Right lung (tissue), 5 donors: ENCODE results near the gene ADCY3. TPM values are rescaled to one million over a fixed set of nuclear protein-coding genes. Genes with fewer than 3 reads are reported as not detected.

Source experiments
- DNase-seq, 2 donors: peaks; one replicate each; pipeline ENCODE4 v3.0.0-alpha.2; 2013
- polyA plus RNA-seq, 5 donors: library from polyadenylated mRNA; unstranded; fragments of 120-200 nt; gene quantifications; one replicate each; pipeline versions ENCODE4 v1.2.1 to v1.2.3, GENCODE V29; 2013; ENCODE audit warnings: inconsistent platforms in 1 of 5, low replicate concordance in 1 of 5; ENCODE audit not compliant: insufficient read length in 5 of 5, insufficient read depth in 1 of 5

ADCY3 gene
- polyA plus RNA-seq, 5 donors = 33.5 to 37.9 (median 35.4) TPM

DNA sequence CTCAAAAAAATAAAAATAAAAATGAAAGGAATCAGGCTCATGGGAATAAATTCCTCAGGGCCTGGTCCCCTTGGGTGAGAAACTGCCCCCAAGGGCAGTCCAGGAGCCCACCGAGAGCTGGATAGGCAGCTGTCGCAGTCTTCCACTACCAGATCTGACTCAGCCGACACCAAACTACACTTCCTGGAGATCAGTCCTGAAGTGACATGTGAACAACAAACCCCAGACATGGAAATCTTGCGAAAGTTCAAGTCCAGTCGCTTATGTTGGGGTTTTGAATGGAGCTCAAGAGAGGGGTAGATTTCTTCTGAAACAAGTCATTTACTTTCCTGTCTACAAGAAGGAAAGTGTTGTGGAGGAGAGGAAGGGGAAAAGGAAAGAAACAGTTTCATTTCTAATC, 12.9 kb downstream of the ADCY3 start:
- no peak for DNase-seq

DNA sequence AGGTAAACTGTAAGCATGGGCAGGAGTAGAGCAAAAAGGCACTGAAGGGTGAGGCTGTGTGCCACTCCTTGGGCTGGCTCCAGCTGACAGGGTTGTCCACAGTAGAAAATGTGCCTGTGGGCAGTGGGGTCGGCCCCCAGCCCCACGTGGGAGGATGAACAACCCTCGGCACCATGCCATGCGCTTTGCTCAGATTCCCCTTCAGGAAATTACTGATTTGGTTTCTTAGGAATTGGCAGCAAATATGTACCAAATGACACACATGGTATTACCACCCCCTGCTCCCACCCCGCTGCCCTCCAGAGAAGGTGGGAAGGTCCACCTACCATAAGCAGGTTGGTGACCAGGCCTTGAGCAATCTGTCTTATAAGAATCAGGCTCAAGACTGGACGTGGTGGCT, 13.6 kb downstream of the ADCY3 start:
- DNase-seq = no peak

DNA sequence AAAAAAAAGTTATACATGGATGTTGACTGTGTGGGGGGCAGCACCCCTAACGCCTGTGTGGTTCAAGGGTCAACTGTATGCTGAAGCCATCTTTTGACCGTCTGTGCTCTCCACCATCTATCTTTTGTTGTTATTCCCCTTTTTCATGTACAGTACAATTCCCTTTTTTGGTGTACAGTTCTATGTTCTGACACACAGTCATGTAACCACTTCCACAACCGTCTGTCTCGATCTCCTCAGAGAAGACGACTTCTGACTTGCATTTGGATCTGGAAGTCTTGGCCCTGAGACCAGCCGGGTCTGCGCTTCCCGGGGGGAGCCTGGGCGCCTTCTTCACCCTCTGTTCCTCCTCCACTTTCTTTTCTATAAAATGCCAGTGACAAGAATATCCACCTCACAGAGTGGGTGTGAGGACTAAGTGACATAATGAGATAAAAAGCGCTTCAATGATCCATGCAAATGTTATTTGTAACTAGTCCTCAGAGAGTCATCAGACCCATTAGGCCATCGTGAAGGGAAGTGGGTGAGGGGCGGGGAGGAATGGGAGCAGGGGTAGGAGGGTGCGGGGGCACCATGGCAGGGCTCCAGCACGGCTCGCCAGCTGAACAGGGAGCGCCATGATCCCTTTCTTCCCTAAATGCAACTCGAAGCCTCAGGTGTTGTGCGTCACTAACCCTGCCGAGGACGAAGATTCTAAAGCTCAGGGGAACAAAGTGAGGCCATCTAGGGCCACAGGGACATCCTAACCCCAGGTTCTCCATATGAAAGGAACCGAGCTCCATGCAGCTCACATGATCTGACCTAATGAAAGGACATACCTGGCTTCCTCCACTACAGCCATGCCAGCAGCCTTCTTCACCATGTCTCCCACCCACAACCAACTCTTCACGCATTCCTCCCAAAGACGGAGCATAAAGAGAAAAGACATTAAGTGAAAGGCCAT, 16.6 kb downstream of the ADCY3 start:
- DNase-seq = no peak

DNA sequence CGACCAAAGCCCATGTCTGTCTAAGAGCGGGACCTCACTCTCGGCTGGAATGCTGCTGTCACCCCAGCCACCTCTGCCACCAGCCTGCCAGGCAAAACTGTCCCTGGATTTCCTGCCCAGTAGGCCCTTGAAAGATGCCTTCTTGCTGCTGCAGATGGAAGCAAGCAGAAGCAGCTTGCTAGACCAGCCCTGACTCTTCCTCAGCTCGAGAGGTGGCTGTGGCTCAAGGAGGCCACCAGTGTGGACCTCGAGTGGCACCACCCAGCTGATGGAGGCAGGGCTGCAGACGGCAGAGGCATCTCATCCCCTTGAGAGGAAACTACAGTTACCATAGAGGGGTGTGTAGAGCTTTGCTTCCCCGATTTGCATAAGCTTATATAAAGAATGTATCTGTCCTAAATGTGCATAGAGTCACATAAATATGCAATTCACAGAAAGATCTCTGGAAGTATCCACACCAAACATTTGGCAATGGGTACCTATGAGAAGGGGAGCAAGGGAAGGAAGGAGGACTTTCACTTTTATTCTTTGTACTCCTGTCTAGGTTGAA, 20.6 kb downstream of the ADCY3 start:
- DNase-seq = no peak

DNA sequence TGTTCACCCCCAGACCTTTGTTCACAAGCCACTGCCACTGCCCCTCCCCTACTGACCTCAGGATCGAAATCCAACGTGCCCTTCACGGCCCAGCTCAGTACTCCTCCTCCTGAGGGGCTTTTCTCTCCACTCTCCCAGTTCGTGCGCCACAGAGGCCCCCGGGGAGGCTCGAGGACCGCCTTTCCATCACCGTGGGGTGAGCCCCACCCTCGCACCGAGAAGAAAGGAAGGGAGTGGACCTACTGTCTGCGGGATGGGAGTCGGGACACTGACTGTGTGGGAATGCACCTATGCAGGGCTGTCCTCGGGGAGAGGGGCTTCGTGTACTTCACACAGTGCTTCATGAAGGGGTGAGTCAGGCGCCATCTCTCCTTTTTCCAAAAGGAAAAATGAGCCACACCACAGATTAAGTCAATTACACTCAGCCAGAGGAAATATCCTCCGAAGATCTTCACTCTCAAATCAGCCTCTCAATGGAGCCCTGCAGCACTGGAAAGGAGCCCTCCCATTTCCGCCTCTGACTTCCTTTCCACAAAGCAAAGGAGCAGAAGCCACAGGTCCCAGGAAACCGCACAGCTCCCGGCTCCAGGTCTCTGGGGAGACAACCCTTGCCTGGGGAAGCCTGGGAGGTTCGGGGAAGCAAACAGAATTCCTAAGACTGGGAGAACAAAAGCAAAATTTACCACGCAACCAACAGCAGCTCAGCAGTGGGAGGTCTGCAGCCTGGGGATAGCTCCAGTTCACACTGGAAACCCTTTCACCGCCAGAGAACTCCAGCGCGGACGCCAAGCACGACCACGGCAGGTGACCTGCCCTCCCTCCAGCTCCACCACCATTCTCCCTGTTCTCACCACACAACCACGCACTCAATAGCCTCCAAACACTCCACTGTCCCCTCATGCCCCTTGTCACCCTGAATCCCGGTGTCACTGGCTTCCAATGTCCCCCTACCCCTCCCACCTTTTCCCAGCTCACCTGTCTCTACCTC, 21.6 kb downstream of the ADCY3 start:
- no peak for DNase-seq

DNA sequence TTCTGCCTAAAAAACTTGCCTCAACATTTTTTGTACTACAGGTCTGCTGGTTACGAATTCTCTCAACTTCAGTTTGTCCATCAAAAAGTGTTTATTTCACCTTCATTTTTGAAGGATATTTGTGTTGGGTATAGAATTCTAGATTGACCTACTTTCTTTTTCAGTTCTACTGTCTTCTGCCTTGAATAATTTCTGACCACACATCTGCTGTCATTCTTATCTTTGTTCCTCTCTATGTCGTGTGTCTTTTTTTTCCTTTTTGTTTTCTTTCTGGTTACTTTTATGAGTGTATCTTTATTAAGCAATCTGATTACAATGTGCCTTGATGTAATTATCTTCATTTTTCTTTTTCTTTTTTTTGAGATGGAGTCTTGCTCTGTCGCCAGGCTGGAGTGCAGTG, 25.3 kb downstream of the ADCY3 start:
- DNase-seq = no peak

DNA sequence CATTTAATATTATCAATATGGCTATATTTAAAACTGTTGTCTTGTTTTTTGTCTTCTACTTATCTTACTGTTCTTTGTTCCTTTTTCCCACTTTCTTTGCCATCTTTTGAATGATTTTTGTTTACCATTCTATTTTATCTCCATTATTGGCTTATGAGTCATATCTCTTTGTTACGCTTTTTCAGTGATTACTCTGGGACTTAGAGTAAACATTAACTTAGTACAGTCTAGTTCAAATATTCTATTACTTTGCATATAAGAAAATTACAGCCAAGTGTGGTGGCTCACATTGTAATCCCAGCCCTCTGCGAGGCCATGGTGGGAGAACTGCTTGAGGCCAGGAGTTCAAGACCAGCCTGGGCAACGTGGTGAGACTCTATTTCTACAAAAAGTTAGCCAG, 26.1 kb downstream of the ADCY3 start:
- no peak for DNase-seq

DNA sequence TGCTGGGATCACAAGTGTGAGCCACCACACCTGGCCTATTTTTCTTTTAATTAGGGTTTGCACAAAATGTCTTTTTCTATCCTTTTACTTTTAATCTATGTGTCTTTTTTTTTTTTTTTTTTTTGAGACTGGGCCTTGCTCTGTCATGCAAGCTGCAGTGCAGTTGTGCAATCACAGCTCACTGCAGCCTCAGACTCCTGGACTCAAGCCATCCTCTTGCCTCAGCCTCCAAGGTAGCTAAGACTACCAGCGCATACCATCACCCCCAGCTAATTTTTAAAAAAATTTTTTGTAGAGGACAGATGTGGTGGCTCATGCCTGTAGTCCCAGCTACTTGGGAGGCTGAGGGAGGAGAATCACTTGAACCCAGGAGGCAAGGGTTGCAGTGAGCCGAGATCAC, 27.1 kb downstream of the ADCY3 start:
- no peak for DNase-seq

DNA sequence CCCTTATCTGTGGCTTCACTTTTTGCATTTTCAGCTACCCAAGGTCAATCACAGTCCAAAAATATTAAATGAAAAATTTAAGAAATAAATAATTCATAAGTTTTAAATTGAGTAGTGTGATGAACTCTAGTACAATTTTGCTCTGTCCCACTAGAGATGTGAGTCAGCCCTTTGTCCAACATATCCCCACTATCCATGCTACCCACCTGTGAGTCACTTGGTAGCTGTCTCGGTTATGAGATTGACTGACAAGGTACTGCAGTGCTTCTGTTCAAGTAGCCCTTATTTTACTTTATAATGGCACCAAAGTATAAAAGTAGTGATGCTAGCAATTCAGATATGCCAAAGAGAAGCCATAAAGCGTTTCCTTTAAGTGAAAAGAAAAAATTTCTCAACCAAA, 28.8 kb downstream of the ADCY3 start:
- DNase-seq = no peak

DNA sequence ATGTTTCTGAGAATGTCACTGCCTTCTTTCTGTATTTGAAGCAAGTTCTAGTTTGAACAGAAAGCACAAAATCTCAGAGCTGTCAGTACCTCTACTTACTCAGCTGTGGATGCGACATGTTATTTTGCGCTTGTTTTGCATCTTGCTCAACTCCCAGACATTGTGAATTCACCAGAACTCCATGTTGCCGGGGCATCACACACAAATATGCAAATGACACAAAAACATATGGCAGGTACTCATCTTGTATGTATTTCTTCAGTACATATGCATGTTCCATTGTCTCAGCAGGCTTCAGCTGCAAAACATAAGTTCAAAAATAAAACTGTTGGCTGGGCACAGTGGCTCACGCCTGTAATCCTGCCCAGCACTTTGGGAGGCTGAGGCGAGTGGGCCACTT, 30.8 kb downstream of the ADCY3 start:
- no peak for DNase-seq

DNA sequence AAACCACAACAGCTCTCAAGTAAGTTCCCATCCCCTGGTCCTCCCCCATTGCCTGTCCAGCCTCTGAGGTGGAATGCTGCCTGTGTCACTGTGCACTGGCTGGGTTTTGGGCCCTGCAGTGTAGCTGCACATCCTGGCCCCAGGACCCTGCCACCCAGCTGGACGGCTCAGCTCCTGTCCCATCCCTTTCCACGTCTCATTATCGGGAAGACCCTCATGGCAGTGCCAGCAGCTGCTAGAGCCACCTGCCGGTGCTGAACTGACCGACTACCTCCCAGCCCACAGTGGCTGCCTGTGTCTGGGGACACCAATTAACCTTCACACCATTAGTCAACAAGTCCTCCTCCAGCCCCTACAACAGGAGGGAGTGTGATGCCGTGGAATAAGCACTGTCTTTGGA, 31.9 kb downstream of the ADCY3 start:
- no peak for DNase-seq

DNA sequence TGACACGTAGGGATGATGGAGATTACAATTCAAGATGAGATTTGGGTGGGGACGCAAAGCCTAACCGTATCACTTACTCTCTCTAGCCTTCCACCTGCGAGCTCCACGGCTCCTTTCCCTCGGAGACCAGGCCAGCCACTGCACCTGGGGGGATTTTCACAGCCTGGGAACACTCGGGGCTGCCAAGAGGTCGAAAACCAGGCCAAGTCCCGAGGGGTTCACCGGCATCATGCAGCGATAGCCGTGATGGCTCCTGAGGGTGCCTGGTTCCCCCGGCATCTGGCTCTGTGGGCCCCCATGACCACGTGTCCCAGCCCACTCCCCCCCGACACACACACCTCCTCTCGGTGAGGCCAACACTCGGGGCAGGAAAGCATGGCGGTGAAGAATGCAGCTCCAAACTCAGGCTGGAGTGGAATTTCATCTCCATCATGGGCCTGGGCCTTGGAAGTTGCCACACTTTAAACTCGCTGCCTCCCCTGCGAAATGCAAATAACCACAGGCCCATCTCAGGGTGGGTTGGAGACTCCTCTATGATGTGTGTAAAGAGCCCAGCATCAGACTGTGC, 32.6 kb downstream of the ADCY3 start:
- no peak for DNase-seq

DNA sequence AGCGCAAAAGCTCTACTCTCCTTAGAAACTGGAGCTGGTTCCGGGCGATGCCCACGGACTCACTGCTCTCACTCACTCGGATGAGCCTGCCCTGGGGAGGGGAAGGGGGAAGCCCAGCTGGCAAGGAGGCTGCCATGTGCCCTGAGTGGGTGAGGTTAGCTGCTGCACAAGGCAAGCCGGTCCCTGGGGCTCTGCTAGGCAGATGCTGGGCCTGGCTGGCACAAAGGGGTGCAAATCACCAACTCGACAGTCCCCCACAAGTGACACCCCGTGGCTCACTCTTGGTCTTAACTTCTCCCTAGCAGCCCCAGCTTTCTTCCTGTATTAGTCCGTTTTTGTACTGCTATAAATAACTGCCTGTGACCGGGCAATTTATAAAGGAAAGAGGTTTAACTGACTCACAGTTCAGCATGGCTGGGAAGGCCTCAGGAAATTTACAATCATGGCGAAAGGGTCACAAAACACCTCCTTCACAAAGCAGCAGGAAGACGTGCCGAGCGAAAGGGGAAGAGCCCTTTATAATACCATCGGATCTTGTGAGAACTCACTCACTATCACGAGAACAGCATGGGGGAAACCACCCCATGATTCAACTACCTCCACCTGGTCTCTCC, 33.2 kb downstream of the ADCY3 start:
- DNase-seq = no peak

DNA sequence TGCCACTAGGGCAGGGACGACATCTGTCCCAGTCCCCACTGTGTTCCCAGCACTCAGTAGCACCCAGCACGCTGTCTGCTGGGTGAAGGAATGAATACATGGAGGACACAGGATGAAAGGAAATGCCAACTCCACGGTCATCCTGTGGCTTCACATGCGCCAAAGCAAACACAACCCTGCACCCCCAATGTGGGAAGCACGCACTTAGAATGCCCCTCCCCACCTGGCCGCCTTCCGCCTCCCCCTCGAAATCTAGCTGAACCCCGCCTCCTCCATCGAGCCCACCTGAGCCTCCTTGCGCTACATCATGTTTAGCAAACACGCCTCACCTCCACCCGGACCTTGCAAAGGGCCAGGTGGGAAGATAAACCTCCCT, 33.9 kb downstream of the ADCY3 start:
- no peak for DNase-seq

DNA sequence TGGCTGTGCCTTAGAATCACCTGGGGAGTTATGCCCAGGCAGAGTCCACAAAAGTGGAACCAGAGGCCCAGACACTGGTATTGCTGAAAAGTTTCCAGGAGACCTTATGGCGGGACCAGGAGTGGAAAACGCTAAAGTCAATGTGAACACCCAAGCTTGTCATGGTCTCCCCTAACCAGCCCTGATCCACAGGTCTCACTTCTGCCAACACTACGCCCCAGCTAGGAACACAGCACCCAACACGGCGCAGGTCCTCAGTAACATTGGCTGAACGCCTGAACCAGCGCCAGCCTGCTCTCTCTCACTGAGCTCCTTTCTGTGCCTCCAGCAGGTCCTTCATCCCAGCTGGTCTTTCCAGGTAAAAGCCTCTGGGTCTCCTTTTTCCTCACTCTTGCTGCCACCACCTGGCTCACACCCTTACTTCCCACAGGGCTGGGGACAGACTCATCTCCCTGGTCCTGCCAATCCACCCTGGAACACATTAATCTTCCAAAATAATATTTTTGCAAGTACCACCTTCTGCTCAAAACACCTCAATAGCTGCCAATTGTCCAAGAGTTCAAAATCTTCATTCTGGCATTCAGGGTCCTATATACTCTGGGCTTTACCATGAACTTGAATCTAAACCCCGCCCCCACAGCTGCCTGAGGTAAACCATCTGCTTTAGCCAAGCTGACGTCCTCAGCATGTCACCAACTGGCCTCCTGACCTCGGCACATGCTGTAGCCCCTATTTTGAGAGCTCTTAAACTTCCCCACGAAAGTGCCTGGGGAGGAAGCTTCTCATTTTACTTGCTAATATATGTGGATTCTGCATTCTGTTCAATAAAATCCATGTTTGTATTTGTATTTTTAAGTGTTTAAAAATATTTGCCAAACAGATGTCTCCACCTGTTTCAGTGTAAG, 34.6 kb downstream of the ADCY3 start:
- DNase-seq = peak; percentile 17 to 18

DNA sequence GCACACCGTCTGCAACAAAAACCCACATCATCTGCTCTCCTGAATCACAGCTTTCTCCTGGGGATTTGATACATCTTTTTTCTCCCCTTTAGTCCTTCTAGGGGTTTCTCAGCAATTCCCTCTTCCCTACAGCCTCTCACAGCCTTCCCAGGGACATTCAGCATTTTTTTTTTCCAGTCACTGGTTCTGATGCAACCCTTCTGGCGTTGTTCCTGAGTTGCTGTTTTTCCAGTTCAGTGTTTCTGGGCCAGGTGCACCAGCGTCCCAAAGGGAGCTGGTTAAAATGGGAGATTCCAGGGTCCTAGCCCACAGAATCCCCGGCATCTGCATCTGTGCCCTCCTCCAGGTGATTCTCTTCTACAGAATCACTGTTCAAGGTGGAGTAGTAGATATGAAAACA, 36.1 kb downstream of the ADCY3 start:
- DNase-seq = no peak

DNA sequence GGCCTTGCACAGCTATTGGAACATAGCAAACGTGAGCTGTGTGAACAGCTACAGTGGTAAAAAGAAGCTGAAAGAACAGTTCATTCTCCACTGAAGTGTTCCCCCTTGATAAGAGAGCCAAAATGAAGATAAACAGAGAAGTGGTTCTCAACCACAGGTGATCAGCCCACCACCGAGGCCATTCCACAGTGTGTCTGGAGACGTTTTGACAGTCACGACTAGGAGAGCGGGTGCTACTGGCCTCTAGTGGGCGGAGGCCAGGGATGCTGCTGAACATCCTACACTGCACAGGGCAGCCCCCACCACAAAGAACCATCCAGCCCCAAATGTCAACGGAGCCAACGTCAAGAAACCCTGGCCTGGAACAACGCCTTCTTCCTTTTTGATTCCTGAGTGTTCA, 38.4 kb downstream of the ADCY3 start:
- DNase-seq = no peak

DNA sequence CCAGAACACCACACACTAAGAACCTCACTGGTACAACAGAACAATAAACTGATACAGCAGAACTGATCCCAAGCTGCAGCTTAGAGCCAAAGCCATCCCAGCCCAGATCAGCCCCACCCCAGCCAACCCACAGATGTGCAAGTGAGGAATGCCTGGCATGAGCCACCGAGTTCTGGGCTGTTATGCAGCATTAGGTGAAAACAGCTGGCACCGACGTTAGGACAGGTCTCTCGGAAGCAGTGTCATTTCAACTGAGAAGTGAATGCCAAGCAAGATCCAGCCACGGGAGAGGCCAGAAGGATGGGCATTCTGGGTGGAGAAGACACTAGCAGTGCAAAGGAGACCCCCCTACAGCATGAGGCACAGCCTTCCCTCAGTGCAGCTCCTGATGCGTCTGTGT, 38.9 kb downstream of the ADCY3 start:
- no peak for DNase-seq

DNA sequence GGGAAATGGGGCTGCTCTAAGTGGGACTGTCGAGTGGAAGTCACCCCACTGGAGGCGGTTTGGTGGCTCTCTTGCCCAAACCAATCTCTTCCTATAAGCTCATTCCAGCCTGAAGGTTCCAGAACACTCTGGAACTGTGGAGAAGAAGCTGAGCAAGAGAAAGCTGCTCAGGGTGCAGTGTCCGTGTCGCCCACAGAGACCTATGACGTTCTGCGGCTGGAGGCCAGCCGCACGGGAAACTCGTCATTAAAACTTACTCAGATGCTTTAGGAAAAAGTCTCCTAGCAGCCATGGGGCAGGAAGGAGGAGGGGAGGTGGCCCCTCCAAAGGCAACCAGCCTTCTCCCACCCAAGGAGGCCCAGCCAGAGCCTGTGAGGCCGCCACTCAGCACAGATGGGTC, 41.7 kb downstream of the ADCY3 start:
- no peak for DNase-seq

DNA sequence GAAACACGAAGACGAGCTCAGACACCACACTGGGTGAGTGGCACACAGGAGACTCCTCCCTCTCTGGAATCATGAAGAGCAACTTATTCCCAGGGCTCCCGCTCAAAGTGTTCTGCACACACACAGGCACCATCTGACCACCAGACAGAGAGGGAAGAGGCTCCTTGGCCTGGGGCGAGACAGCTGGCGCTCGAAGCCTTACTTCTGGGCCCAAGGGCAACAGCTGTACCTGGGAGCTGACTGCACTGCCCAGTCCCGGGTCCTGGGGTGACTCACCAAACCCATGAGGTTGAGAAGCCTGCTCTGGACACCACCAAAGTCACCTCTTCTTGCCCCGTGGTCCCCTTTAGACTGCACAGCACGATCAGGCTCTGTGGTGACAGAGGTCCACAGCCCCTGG, 42.4 kb downstream of the ADCY3 start:
- DNase-seq = no peak

DNA sequence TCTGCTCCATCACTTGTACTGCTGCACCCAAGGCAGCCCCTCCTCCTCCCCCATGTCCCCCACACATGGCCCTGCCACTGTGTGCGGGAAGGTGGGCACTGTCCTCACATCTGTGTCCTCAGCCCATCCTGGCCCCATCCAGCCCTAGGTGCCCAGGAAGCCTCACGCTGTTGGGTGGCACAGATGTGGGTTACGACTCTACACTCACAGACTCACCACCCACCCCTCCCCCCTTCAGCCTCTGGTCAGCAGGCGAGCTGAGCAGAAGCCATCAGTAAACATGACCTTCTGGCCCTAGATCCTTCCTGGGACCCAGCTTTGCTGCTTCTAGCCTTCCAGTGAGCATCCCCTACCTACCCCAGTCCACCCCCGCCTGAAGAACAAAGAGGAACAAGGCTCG, 43.0 kb downstream of the ADCY3 start:
- no peak for DNase-seq
